Activated T-cell treated with anti-CD3 and anti-CD28 coated beads, Interleukin-2, amount 50 U/mL, for 72 hours (primary cell): ENCODE data around the gene LEFTY1. TPM values are rescaled to one million over a fixed set of nuclear protein-coding genes. Genes with fewer than 3 reads are reported as not detected.
"Not testable (repeated sequence)": the region's sequence is repeated elsewhere in the genome, so short reads cannot be mapped to it uniquely, and the experiment has no call there.

Source experiments
- ATAC-seq, 2 donors: fragments of 150-1000 bp; cut with Tn5 transposase; replicated peaks in 1 of 2; 2 replicates each; pipeline ENCODE4 v1.10.0; 2021; ENCODE audit warnings: moderate library complexity in 2 of 2, mild to moderate bottlenecking in 1 of 2
- DNase-seq, 2 donors: peaks; one replicate each; pipeline ENCODE4 v3.0.0; 2021 to 2022; ENCODE audit warnings: mixed read lengths in 1 of 2
- H3K27ac Mint-ChIP-seq: one replicate; pipeline ENCODE4 v1.8.0; 2022; ENCODE audit warnings: mild to moderate bottlenecking, moderate library complexity, mixed read lengths
- H3K27me3 Mint-ChIP-seq: one replicate; pipeline ENCODE4 v1.8.0; 2022; ENCODE audit warnings: low read depth, mixed read lengths
- H3K36me3 Mint-ChIP-seq, 2 donors: one replicate each; pipeline ENCODE4 v1.8.0; 2022; ENCODE audit warnings: mixed read lengths in 2 of 2, mild to moderate bottlenecking in 1 of 2; ENCODE audit not compliant: insufficient read depth in 2 of 2
- H3K4me1 Mint-ChIP-seq: one replicate; pipeline ENCODE4 v1.8.0; 2022; ENCODE audit warnings: low read depth, mixed read lengths
- H3K4me3 Mint-ChIP-seq, 2 donors: one replicate each; pipeline ENCODE4 v1.8.0; 2022; ENCODE audit warnings: mild to moderate bottlenecking in 2 of 2, mixed read lengths in 2 of 2, moderate library complexity in 2 of 2
- H3K9me3 Mint-ChIP-seq, 2 donors: one replicate each; pipeline ENCODE4 v1.8.0; 2022; ENCODE audit warnings: mixed read lengths in 2 of 2
- total RNA-seq, 2 donors: library from RNA; stranded (reverse); gene quantifications; one replicate each; pipeline ENCODE4 v1.2.3, GENCODE V29; 2022

LEFTY1 gene
- total RNA-seq, 2 donors from 2014 or later = not detected

- Mint-ChIP-seq H3K27ac (no peak overlapping the region), H3K4me3 (no peak overlapping the region), H3K36me3 (no peaks in the 10 kb centered on the region), H3K4me1 (peaks cover 23% of the 10 kb centered on the region), H3K27me3 (no peaks in the 10 kb centered on the region), H3K9me3 (no peaks in the 10 kb centered on the region)
- DNase-seq (no peak), ATAC-seq (no peak)
These were observed 44.5 kb downstream of the LEFTY1 start for GRCh38 chr1:225844236-225845061.

- no peak overlapping the region for H3K27ac Mint-ChIP-seq
- no peak for ATAC-seq
- DNase-seq = no peak
These were observed 45.5 kb downstream of the LEFTY1 start for GRCh38 chr1:225843426-225843795.

DNA sequence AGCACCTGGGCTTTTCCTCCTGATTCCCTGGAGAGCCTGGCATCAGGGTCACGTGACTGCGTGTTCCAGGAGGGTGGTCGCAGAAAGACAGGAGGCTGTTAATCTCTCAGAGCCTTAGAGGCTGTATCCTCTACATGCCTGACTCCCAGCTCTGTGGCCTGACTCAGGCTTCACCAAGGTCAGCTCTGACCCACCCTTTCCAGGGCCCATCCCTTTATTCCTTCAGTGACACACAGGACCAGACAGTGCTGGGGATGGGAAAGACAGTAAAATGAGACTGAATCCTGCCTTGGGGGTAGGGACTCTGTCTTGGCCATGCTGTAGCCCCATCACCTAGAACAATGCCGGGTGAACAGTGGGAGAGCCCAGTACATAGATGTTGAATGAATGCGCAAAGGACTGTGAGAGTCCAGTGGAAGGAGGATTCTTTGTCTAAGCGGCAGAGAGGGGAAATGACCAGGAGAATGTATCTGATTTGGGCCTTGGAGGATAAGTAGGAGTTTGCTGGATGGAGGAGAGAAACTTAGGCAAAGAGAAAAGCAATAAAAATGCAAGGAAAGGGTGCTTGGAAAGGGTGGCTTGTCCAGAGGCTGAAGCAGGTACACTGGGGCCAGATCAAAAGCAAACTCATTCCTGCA, 46.0 kb downstream of the LEFTY1 start:
- no peaks in the 10 kb centered on the region for H3K9me3 Mint-ChIP-seq
- H3K4me1 Mint-ChIP-seq = peaks cover 10% of the 10 kb centered on the region
- no peaks in the 10 kb centered on the region for H3K27me3 Mint-ChIP-seq
- H3K27ac Mint-ChIP-seq = no peak overlapping the region
- no peak for ATAC-seq
- no peak overlapping the region for H3K4me3 Mint-ChIP-seq
- H3K36me3 Mint-ChIP-seq = no peaks in the 10 kb centered on the region
- no peak for DNase-seq

More at GRCh38 chr1:225843426-225843795, 45.5 kb downstream of the LEFTY1 start:
- H3K9me3 Mint-ChIP-seq = no peaks in the 10 kb centered on the region
- H3K4me3 Mint-ChIP-seq = no peak overlapping the region
- H3K36me3 Mint-ChIP-seq = no peaks in the 10 kb centered on the region
- peaks cover 15% of the 10 kb centered on the region for H3K4me1 Mint-ChIP-seq
- H3K27me3 Mint-ChIP-seq = no peaks in the 10 kb centered on the region

- DNase-seq (no peak), ATAC-seq (peak; percentile 22 to 35)
- Mint-ChIP-seq H3K27me3 (no peaks in the 10 kb centered on the region), H3K36me3 (no peaks in the 10 kb centered on the region), H3K4me3 (no peak overlapping the region), H3K9me3 (no peaks in the 10 kb centered on the region), H3K4me1 (peaks cover 8% of the 10 kb centered on the region), H3K27ac (no peak overlapping the region)
These were observed 46.9 kb downstream of the LEFTY1 start for GRCh38 chr1:225842074-225842473.

- DNase-seq (no peak), ATAC-seq (no peak)
- Mint-ChIP-seq H3K9me3 (no peaks in the 10 kb centered on the region), H3K36me3 (no peaks in the 10 kb centered on the region), H3K4me3 (no peak overlapping the region), H3K27ac (peak overlapping the region; percentile 21), H3K27me3 (no peaks in the 10 kb centered on the region), H3K4me1 (peaks cover 8% of the 10 kb centered on the region)
These were observed 48.2 kb downstream of the LEFTY1 start for GRCh38 chr1:225840713-225841112.

DNA sequence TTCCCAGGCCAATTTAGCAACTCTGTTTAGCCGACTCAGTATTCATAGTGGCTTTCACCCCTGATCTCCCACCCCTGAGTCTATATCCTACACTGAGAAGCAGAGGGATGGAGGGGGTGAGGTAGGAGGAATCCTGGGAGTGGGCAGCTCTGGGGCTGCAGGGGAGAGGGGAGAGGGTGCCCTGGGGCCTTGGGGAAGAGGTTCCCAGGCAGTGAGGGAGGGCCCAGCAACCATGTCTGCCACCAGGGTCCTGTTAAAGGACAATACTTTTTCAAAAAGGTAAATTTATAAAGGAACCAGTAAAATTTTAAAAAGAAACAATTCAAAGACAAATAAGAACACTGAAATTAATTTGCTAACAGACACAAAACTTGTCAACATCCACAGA, 48.7 kb downstream of the LEFTY1 start:
- DNase-seq (no peak), ATAC-seq (no peak)
- Mint-ChIP-seq H3K4me1 (peaks cover 8% of the 10 kb centered on the region), H3K4me3 (no peak overlapping the region), H3K36me3 (peaks cover 0 to 2% of the 10 kb centered on the region in 2 donors), H3K27ac (no peak overlapping the region), H3K27me3 (no peaks in the 10 kb centered on the region), H3K9me3 (no peaks in the 10 kb centered on the region)

DNA sequence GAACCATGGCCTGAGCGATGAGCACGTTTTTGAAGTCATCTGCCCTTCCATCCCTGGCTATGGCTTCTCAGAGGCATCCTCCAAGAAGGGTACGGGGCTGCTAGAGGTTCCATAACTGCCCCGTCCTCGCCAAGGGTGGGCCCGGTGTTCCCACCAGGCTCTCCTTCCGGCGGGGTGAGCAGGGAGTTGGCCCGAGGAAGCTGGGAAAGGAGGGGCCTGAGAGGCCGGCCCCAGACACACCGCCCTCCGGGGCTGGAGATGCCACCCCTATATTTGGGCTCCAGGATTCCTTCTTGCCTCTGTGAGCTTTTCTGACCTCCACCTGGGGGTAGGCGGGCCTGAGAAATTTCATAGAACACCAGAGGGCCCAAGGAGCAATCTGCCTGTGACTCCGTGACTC, 50.2 kb downstream of the LEFTY1 start:
- Mint-ChIP-seq H3K27ac (no peak overlapping the region), H3K9me3 (no peaks in the 10 kb centered on the region), H3K4me3 (no peak overlapping the region), H3K4me1 (peaks cover 8% of the 10 kb centered on the region), H3K36me3 (peaks cover 0 to 2% of the 10 kb centered on the region in 2 donors), H3K27me3 (no peaks in the 10 kb centered on the region)
- DNase-seq (no peak), ATAC-seq (no peak)

DNA sequence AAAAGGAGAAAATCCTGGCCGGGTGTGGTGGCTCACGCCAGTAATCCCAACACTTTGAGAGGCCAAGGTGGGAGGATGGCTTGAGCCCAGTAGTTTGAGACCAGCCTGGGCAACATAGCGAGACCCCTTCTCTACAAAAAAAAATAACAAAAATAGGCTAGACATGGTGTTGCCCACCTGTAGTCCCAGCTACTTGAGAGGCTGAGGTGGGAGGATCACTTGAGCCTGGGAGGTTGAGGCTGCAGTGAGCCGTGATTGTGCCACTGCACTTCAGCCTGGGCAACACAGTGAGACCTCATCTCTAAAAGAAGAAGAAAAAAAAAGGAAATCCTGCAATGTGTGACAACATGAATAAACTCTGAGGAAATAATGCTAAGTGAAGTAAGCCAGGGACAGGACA, 52.6 kb downstream of the LEFTY1 start:
- not testable (repeated sequence) for H3K4me1 Mint-ChIP-seq, H3K27ac Mint-ChIP-seq, H3K4me3 Mint-ChIP-seq, H3K36me3 Mint-ChIP-seq, ATAC-seq, DNase-seq, H3K27me3 Mint-ChIP-seq, H3K9me3 Mint-ChIP-seq

Other genes starting within 250 kb of the LEFTY1 start
- gene ENAH, start 236.0 kb downstream of the LEFTY1 start, total RNA-seq = under 1 TPM; 0.12 to 0.43 TPM
- 100 to 1,000 TPM; 217 to 239 TPM for gene SRP9, start 111.3 kb downstream of the LEFTY1 start, total RNA-seq
- gene EPHX1, start 79.0 kb downstream of the LEFTY1 start, total RNA-seq = 1 to 10 TPM; 2.6 to 3.8 TPM
- gene TMEM63A, start 6.8 kb downstream of the LEFTY1 start, total RNA-seq = 10 to 100 TPM; 44.9 to 49.7 TPM
- 100 to 1,000 TPM; 144 to 152 TPM for gene PYCR2, start 35.1 kb upstream of the LEFTY1 start, total RNA-seq
- not detected for gene LEFTY2, start 52.1 kb upstream of the LEFTY1 start, total RNA-seq
- 10 to 100 TPM; 21.5 to 24.0 TPM for gene SDE2, start 110.2 kb upstream of the LEFTY1 start, total RNA-seq
- 100 to 1,000 TPM; 231 to 239 TPM for gene H3-3A, start 173.6 kb upstream of the LEFTY1 start, total RNA-seq